NCI-H510A treated with DMSO at 0.1 percent for 48 hours (cell line): ENCODE data around the gene HPCA.
"Not testable (repeated sequence)": the region's sequence is repeated elsewhere in the genome, so short reads cannot be mapped to it uniquely, and the experiment has no call there.

Source experiments
- DNase-seq: peaks from one replicate; lab custom pipeline; 2025; lab: John Stamatoyannopoulos, UW

HPCA gene

GRCh38 chr1:32903991-32904785 is 17.9 kb downstream of the HPCA start:
- DNase-seq: no peak

- no peak for DNase-seq
These were observed 18.5 kb downstream of the HPCA start for GRCh38 chr1:32904797-32905196.

GRCh38 chr1:32905588-32905987 is 19.3 kb downstream of the HPCA start:
- DNase-seq: not testable (repeated sequence)

- no peak for DNase-seq
These were observed 20.4 kb downstream of the HPCA start for GRCh38 chr1:32906654-32907053.

- no peak for DNase-seq
These were observed 21.1 kb downstream of the HPCA start for GRCh38 chr1:32907435-32907834.

GRCh38 chr1:32910319-32910718 is 24.0 kb downstream of the HPCA start:
- DNase-seq: no peak

GRCh38 chr1:32915766-32916706 is 29.7 kb downstream of the HPCA start:
- no peak for DNase-seq

GRCh38 chr1:32917521-32917920 is 31.2 kb downstream of the HPCA start:
- DNase-seq: no peak

GRCh38 chr1:32918179-32918578 is 31.9 kb downstream of the HPCA start:
- DNase-seq: no peak

- no peak for DNase-seq
These were observed 33.8 kb downstream of the HPCA start for GRCh38 chr1:32919811-32920733.

GRCh38 chr1:32920833-32921232 is 34.5 kb downstream of the HPCA start:
- no peak for DNase-seq

GRCh38 chr1:32924881-32925344 is 38.6 kb downstream of the HPCA start:
- DNase-seq: no peak

- peak; percentile 58 for DNase-seq
These were observed 39.3 kb downstream of the HPCA start for GRCh38 chr1:32925403-32926162.

GRCh38 chr1:32926562-32926961 is 40.3 kb downstream of the HPCA start:
- DNase-seq: no peak

- DNase-seq: no peak
These were observed 41.1 kb downstream of the HPCA start for GRCh38 chr1:32927441-32927840.

- DNase-seq: no peak
These were observed 42.0 kb downstream of the HPCA start for GRCh38 chr1:32928285-32928684.

- DNase-seq: no peak
These were observed 42.4 kb downstream of the HPCA start for GRCh38 chr1:32928715-32929114.

- no peak for DNase-seq
These were observed 43.1 kb downstream of the HPCA start for GRCh38 chr1:32929366-32929765.

- DNase-seq: no peak
These were observed 45.5 kb downstream of the HPCA start for GRCh38 chr1:32931760-32932159.

GRCh38 chr1:32933742-32934322 is 47.5 kb downstream of the HPCA start:
- DNase-seq: no peak

- DNase-seq: no peak
These were observed 48.2 kb downstream of the HPCA start for GRCh38 chr1:32934535-32934934.
